GM12878 (cell line): ENCODE measurements around the gene S100A16. TPM values are rescaled to one million over a fixed set of nuclear protein-coding genes. Genes with fewer than 3 reads are reported as not detected.
A peak's percentile ranks its signal among the peaks of the same experiment; 100 is the strongest.

Source experiments
- BACH1 ChIP-seq: fragments of 450-650 bp; IDR thresholded peaks from 2 replicates; pipeline ENCODE4 v1.6.1; 2017; ENCODE audit warnings: mild to moderate bottlenecking, borderline replicate concordance
- CBX5 ChIP-seq: sonication (generic); IDR thresholded peaks from 2 replicates; pipeline ENCODE4 v1.6.1; 2016; ENCODE audit warnings: low read depth, moderate library complexity, mild to moderate bottlenecking, inconsistent platforms
- ESRRA ChIP-seq: IDR thresholded peaks from 2 replicates; pipeline ENCODE4 v1.6.1; 2012; ENCODE audit warnings: mild to moderate bottlenecking, low read length, improper control_type of control experiment
- FOXK2 ChIP-seq: fragments of 450-650 bp; IDR thresholded peaks from 2 replicates; pipeline ENCODE4 v1.6.1; 2017; ENCODE audit warnings: mild to moderate bottlenecking, moderate library complexity
- FOXM1 ChIP-seq: IDR thresholded peaks from 2 replicates; pipeline ENCODE4 v1.6.1; 2012; ENCODE audit warnings: low read depth, mild to moderate bottlenecking, inconsistent platforms, low read length, moderate library complexity
- IRF3 ChIP-seq: fragments of 450-650 bp; IDR thresholded peaks from 2 replicates; pipeline ENCODE4 v1.6.1; 2014; ENCODE audit warnings: mild to moderate bottlenecking
- IRF5 ChIP-seq: fragments of 450-650 bp; IDR thresholded peaks from 2 replicates; pipeline ENCODE4 v1.6.1; 2017; ENCODE audit warnings: borderline replicate concordance
- KLF5 ChIP-seq: fragments of 450-650 bp; IDR thresholded peaks from 2 replicates; pipeline ENCODE4 v1.6.1; 2014; ENCODE audit warnings: mild to moderate bottlenecking; ENCODE audit not compliant: partially characterized antibody
- MTA3 ChIP-seq: IDR thresholded peaks from 2 replicates; pipeline ENCODE4 v1.6.1; 2012; ENCODE audit warnings: low read length, inconsistent platforms, borderline replicate concordance
- MYB ChIP-seq: fragments of 150-350 bp; IDR thresholded peaks from 2 replicates; pipeline ENCODE4 v1.6.1; 2014; ENCODE audit warnings: mild to moderate bottlenecking, low read depth, low read length, borderline replicate concordance
- NFXL1 ChIP-seq: fragments of 450-650 bp; IDR thresholded peaks from 2 replicates; pipeline ENCODE4 v1.6.1; 2017; ENCODE audit warnings: antibody characterized with exemption, mild to moderate bottlenecking, borderline replicate concordance
- PAX8 ChIP-seq: fragments of 450-650 bp; IDR thresholded peaks from 2 replicates; pipeline ENCODE4 v1.6.1; 2017; ENCODE audit warnings: mild to moderate bottlenecking, moderate library complexity
- PKNOX1 ChIP-seq: fragments of 450-650 bp; IDR thresholded peaks from 2 replicates; pipeline ENCODE4 v1.6.1; 2016; ENCODE audit warnings: mild to moderate bottlenecking
- PML ChIP-seq: IDR thresholded peaks from 2 replicates; pipeline ENCODE4 v1.6.1; 2012; ENCODE audit warnings: low read length, inconsistent platforms
- POLR2AphosphoS2 ChIP-seq: IDR thresholded peaks from 2 replicates; pipeline ENCODE4 v1.6.1; 2011; ENCODE audit warnings: low read depth, mild to moderate bottlenecking, low read length, improper control_type of control experiment, moderate library complexity
- SIX5 ChIP-seq: IDR thresholded peaks from 2 replicates; pipeline ENCODE4 v1.6.1; 2011; ENCODE audit warnings: mild to moderate bottlenecking, low read depth, low read length, moderate library complexity; ENCODE audit not compliant: severe bottlenecking
- ZNF217 ChIP-seq: fragments of 450-650 bp; IDR thresholded peaks from 2 replicates; pipeline ENCODE4 v1.6.1; 2017; ENCODE audit warnings: antibody characterized with exemption, mild to moderate bottlenecking
- polyA plus RNA-seq, 11 experiments: library from polyadenylated mRNA; depleted of rRNA in 4 of 11; unstranded in 6 of 11; stranded (reverse) in 5 of 11; fragments of >200 nt; fragmentation: Nextera tagmentation in 4 of 11; fragmentation: Illumina TruSeq in 1 of 11; extraction: Ambion mirVana in 4 of 11; extraction: Trizol in 1 of 11; gene quantifications; 1 replicate in 1 of 11; 2 replicates in 10 of 11; pipeline versions ENCODE4 v1.2.1 to v1.2.3, GENCODE V29; 2011 to 2016; ENCODE audit warnings: inconsistent platforms in 2 of 11, missing spikeins in 2 of 11, low read depth in 1 of 11
- total RNA-seq, 4 experiments: library from RNA; depleted of rRNA in 3 of 4; stranded (reverse); fragments of >200 nt in 3 of 4; fragmentation: Illumina TruSeq in 1 of 4; extraction: Trizol in 1 of 4; gene quantifications; 2 replicates each; pipeline versions ENCODE4 v1.2.1 to v1.2.3, GENCODE V29; 2013 to 2021

S100A16 gene
- total and polyA plus RNA-seq, 10 of the 15 experiments (the other 5 are each of a cell fraction or from before 2014, with no cell fraction given) = 0.14 to 0.51 (median 0.25) TPM; not detected in 6

- no peak for TF ChIP-seq FOXK2
- TF ChIP-seq BACH1 = no peak
- TF ChIP-seq PML = peak; percentile 48; the same call in 1 of the 2 replicates
- TF ChIP-seq PKNOX1 = no peak
- no peak for TF ChIP-seq NFXL1
- TF ChIP-seq IRF5 = no peak
- 0 out of 2 replicates have a peak, but pooled peaks have one; percentile 35 for TF ChIP-seq POLR2AphosphoS2
- no peak for TF ChIP-seq PAX8
- no peak for TF ChIP-seq KLF5
- no peak for TF ChIP-seq CBX5
- TF ChIP-seq ESRRA = no peak
- no peak for TF ChIP-seq SIX5
- TF ChIP-seq MTA3 = peak; percentile 44; the same call in 1 of the 2 replicates
- no peak; the same call in 1 of the 2 replicates for TF ChIP-seq FOXM1
- TF ChIP-seq MYB = no peak
- no peak for TF ChIP-seq IRF3
- no peak for TF ChIP-seq ZNF217
Measured at GRCh38 chr1:153661111-153661708, 48.3 kb upstream of the S100A16 start (continued).
